ENCODE data around the gene SLIT1.

The SLIT1 gene

GRCh38 chr10:97022616-97023015, 163.1 kb downstream of the SLIT1 start:
- TF ChIP-seq CTCF (IDR thresholded peaks at IDR 0.05) = no peak
- no peak overlapping the region for H3K27ac ChIP-seq
- no peaks in the 10 kb centered on the region for H3K9me3 ChIP-seq
- no peaks in the 10 kb centered on the region for H3K27me3 ChIP-seq
- no peak overlapping the region for H3K4me3 ChIP-seq (ENCODE audit: low read depth in 1 of 2, low read length in 1 of 2)
- no peaks in the 10 kb centered on the region for H3K4me1 ChIP-seq (ENCODE audit: control insufficient read depth in 1 of 2, insufficient read depth in 1 of 2, low read depth in 1 of 2, low read length in 1 of 2)
- no peaks in the 10 kb centered on the region for H3K36me3 ChIP-seq

- no peaks in the 10 kb centered on the region for H3K9me3 ChIP-seq
- H3K27me3 ChIP-seq = no peaks in the 10 kb centered on the region
- H3K4me1 ChIP-seq (ENCODE audit: control insufficient read depth in 1 of 2, insufficient read depth in 1 of 2, low read depth in 1 of 2, low read length in 1 of 2) = no peaks in the 10 kb centered on the region
- H3K27ac ChIP-seq = no peak overlapping the region
- TF ChIP-seq CTCF (IDR thresholded peaks at IDR 0.05) = no peak
- H3K4me3 ChIP-seq (ENCODE audit: low read depth in 1 of 2, low read length in 1 of 2) = no peak overlapping the region
- no peaks in the 10 kb centered on the region for H3K36me3 ChIP-seq
Measured at GRCh38 chr10:97020452-97021400, 165.0 kb downstream of the SLIT1 start.

GRCh38 chr10:97019213-97019844, 166.4 kb downstream of the SLIT1 start:
- no peak overlapping the region for H3K4me3 ChIP-seq (ENCODE audit: low read depth in 1 of 2, low read length in 1 of 2)
- H3K9me3 ChIP-seq = no peaks in the 10 kb centered on the region
- H3K4me1 ChIP-seq (ENCODE audit: control insufficient read depth in 1 of 2, insufficient read depth in 1 of 2, low read depth in 1 of 2, low read length in 1 of 2) = no peaks in the 10 kb centered on the region
- no peak for TF ChIP-seq CTCF (IDR thresholded peaks at IDR 0.05)
- H3K27me3 ChIP-seq = no peaks in the 10 kb centered on the region
- H3K36me3 ChIP-seq = no peaks in the 10 kb centered on the region
- no peak overlapping the region for H3K27ac ChIP-seq

- TF ChIP-seq CTCF (IDR thresholded peaks at IDR 0.05) = no peak
- H3K4me1 ChIP-seq (ENCODE audit: control insufficient read depth in 1 of 2, insufficient read depth in 1 of 2, low read depth in 1 of 2, low read length in 1 of 2) = no peaks in the 10 kb centered on the region
- no peaks in the 10 kb centered on the region for H3K27me3 ChIP-seq
- no peak overlapping the region for H3K4me3 ChIP-seq (ENCODE audit: low read depth in 1 of 2, low read length in 1 of 2)
- H3K36me3 ChIP-seq = no peaks in the 10 kb centered on the region
- no peaks in the 10 kb centered on the region for H3K9me3 ChIP-seq
- no peak overlapping the region for H3K27ac ChIP-seq
Measured at GRCh38 chr10:97018251-97019212, 167.2 kb downstream of the SLIT1 start.

- no peak for TF ChIP-seq CTCF (IDR thresholded peaks at IDR 0.05)
- H3K27ac ChIP-seq = no peak overlapping the region
- no peaks in the 10 kb centered on the region for H3K27me3 ChIP-seq
- H3K36me3 ChIP-seq = no peaks in the 10 kb centered on the region
- no peaks in the 10 kb centered on the region for H3K4me1 ChIP-seq (ENCODE audit: control insufficient read depth in 1 of 2, insufficient read depth in 1 of 2, low read depth in 1 of 2, low read length in 1 of 2)
- no peaks in the 10 kb centered on the region for H3K9me3 ChIP-seq
- H3K4me3 ChIP-seq (ENCODE audit: low read depth in 1 of 2, low read length in 1 of 2) = no peak overlapping the region
Measured at GRCh38 chr10:97017474-97017903, 168.3 kb downstream of the SLIT1 start.
